ENCODE measurements around the gene PDGFRA. TPM values are rescaled to one million over a fixed set of nuclear protein-coding genes. Genes with fewer than 3 reads are reported as not detected.

The PDGFRA gene
- 100 to 1,000 TPM in 1 of 3 donors, 10 to 100 TPM in 2; 31.6 to 110 (median 60.6) TPM for total RNA-seq
- long read RNA-seq, donor 1, full-length matches to known transcripts, result 13 of 30 reads
- long read RNA-seq, donor 1, partial matches to known transcripts, result 9 of 30 reads
- long read RNA-seq, donor 1, other reads (novel, unspliced or antisense), result 8 of 30 reads
- long read RNA-seq, donor 2, partial matches to known transcripts, result 8 of 10 reads
- long read RNA-seq, donor 2, other reads (novel, unspliced or antisense), result 2 of 10 reads

DNA sequence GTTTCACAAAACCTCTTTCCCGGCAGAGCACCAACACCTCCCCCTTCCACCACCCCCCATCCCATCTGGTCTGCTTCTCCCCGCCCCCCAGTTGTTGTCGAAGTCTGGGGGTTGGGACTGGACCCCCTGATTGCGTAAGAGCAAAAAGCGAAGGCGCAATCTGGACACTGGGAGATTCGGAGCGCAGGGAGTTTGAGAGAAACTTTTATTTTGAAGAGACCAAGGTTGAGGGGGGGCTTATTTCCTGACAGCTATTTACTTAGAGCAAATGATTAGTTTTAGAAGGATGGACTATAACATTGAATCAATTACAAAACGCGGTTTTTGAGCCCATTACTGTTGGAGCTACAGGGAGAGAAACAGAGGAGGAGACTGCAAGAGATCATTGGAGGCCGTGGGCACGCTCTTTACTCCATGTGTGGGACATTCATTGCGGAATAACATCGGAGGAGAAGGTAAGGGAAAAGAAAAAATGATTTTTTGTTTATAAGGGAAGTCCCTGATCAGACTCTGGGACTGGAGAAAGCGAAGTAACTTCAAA, at the start of gene PDGFRA:
Gene PDGFRA, plus strand, starts transcription at position 333 of the 541 bp plus-strand sequence. CDS start 29,476 bp downstream, outside the sequence.
- peaks cover 55% of the 10 kb centered on the region for H3K4me1 ChIP-seq (ENCODE audit: low read depth)
- DNase-seq, result peak in 2 of 3 donors; percentile 34 to 58

GRCh38 chr4:54184581-54184980, 44.5 kb upstream of the PDGFRA start:
- TF ChIP-seq, protein P1, sequence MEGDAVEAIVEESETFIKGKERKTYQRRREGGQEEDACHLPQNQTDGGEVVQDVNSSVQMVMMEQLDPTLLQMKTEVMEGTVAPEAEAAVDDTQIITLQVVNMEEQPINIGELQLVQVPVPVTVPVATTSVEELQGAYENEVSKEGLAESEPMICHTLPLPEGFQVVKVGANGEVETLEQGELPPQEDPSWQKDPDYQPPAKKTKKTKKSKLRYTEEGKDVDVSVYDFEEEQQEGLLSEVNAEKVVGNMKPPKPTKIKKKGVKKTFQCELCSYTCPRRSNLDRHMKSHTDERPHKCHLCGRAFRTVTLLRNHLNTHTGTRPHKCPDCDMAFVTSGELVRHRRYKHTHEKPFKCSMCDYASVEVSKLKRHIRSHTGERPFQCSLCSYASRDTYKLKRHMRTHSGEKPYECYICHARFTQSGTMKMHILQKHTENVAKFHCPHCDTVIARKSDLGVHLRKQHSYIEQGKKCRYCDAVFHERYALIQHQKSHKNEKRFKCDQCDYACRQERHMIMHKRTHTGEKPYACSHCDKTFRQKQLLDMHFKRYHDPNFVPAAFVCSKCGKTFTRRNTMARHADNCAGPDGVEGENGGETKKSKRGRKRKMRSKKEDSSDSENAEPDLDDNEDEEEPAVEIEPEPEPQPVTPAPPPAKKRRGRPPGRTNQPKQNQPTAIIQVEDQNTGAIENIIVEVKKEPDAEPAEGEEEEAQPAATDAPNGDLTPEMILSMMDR (IDR thresholded peaks at IDR 0.05), result no peak
- H3K36me3 ChIP-seq (ENCODE audit: low read depth), result no peaks in the 10 kb centered on the region
- DNase-seq (no peak), ATAC-seq (no peak)
- H3K4me3 ChIP-seq, result no peak overlapping the region
- H3K4me1 ChIP-seq (ENCODE audit: low read depth), result no peaks in the 10 kb centered on the region
- intact Hi-C loops (cut with DNase I, micrococcal nuclease), result no loop called here
- H3K9me3 ChIP-seq, result no peaks in the 10 kb centered on the region

More for the DNA sequence above, at the start of gene PDGFRA:
- no peak for ATAC-seq
- intact Hi-C loops (cut with DNase I, micrococcal nuclease), result loop anchor here (5.0 to 10.0 kb wide), 2 partner anchors 302 to 1034 kb away; no protein-coding TSS in a partner anchor
- Histone ChIP-seq H3K4me3 (peak within 1 kb of the TSS; percentile 9), H3K36me3 (ENCODE audit: low read depth) (no peaks in the 10 kb centered on the region), H3K9me3 (no peaks in the 10 kb centered on the region)
- TF ChIP-seq, protein P1 (IDR thresholded peaks at IDR 0.05), result no peak

- no peaks in the 10 kb centered on the region for H3K9me3 ChIP-seq
- TF ChIP-seq, protein P1 (IDR thresholded peaks at IDR 0.05), result no peak
- no peaks in the 10 kb centered on the region for H3K4me1 ChIP-seq (ENCODE audit: low read depth)
- H3K36me3 ChIP-seq (ENCODE audit: low read depth), result no peaks in the 10 kb centered on the region
- ATAC-seq, result no peak
- no peak for DNase-seq
- H3K4me3 ChIP-seq, result no peak overlapping the region
- intact Hi-C loops (cut with DNase I, micrococcal nuclease), result no loop called here
These were observed 43.9 kb upstream of the PDGFRA start for GRCh38 chr4:54185044-54185780.

DNA sequence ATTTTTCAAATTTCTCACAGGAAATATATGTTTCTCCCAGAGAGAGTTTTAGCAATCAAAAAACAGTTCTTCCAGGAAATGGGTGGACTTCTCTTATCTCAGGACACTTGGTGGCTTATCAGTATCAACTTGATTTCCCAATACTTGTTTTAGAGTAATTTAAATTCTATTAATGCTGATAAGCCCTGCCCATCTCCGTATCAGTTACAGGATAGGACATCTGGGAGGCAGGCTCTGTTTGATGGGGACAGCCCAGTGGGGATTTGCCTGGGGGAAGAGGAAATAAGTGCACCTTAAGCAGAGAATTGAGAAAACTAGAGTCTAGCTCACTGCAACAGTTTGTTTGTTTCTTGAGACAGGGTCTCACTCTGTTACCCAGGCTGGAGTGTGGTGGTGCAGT, 43.2 kb upstream of the PDGFRA start:
- intact Hi-C loops (cut with DNase I, micrococcal nuclease), result no loop called here
- H3K9me3 ChIP-seq, result no peaks in the 10 kb centered on the region
- ATAC-seq (no peak), DNase-seq (no peak)
- no peaks in the 10 kb centered on the region for H3K4me1 ChIP-seq (ENCODE audit: low read depth)
- no peaks in the 10 kb centered on the region for H3K36me3 ChIP-seq (ENCODE audit: low read depth)
- H3K4me3 ChIP-seq, result no peak overlapping the region
- TF ChIP-seq, protein P1 (IDR thresholded peaks at IDR 0.05), result no peak

GRCh38 chr4:54186371-54186770, 42.7 kb upstream of the PDGFRA start:
- H3K4me3 ChIP-seq, result no peak overlapping the region
- TF ChIP-seq, protein P1 (IDR thresholded peaks at IDR 0.05), result no peak
- no peak for ATAC-seq
- H3K9me3 ChIP-seq, result no peaks in the 10 kb centered on the region
- DNase-seq, result no peak
- H3K36me3 ChIP-seq (ENCODE audit: low read depth), result no peaks in the 10 kb centered on the region
- no peaks in the 10 kb centered on the region for H3K4me1 ChIP-seq (ENCODE audit: low read depth)
- intact Hi-C loops (cut with DNase I, micrococcal nuclease), result no loop called here

Data from mucosa of descending colon (tissue), 3 donors.